NCI-H748 treated with DMSO at 0.1 percent for 48 hours (cell line): ENCODE results near the gene TJP3.

Experiments used
- DNase-seq: peaks from one replicate; lab custom pipeline; 2025; lab: John Stamatoyannopoulos, UW

Gene TJP3

DNA sequence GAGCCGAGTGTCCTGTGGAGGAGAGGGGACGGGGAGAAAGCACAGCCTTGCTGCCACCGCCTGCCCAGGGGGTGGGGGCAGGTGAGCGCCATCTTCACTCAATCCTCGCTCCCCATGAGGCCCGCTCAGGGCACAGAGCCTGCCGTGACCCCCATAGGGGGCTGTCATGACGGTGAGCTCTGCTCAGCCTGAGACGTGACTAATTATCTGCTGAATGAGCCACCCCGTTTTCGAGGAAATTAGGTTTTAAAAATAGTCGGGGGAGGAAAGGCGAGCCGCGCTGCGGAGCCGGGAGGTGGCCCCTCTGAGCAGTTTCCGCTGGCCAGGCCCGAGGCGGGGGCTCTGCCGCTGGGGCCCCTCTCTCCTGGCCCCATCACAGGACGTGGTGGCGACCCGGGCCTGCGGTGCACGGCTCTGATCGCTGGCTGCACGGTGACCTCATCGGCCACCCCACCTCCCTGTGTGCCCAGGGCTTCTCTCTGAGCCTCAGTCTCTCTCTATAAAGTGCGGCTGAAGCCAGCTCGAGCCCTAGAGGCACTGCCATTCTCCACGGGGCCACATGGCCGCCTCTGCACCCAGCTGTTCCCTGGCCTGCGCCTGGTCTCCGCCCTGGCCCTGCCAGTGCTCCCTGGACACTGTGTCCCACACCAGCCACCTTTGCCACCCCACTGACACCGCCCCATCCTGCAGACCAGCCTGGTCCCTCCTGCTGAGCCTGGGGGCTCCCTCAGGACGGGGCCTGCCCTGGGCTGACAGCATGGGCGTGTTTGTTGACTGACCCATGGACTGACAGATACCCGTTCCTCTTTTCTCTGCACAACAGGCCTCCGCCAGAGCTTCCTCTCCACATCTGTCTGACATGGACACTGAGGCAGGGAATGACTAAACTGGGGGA is 36.3 kb upstream of the TJP3 start:
- no peak for DNase-seq

DNA sequence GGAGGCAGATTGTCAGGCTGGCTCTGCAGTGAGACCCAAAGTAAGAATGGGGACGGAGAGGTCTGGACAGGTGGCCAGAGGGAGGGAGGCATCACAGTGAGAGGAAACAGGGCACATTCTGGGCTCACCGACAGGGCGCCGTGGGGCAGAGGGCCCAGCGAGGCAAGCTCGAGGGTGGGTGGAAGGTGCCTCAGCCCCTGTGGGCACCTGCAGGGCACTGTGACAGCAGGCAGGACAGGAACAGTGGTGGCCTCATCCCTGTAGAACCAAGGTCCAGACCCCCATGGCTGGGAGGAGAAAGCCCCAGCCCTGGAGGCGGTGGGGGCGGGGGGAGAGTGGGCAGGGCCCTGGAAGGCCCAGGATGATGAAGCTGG is 35.6 kb upstream of the TJP3 start:
- DNase-seq, result no peak

DNA sequence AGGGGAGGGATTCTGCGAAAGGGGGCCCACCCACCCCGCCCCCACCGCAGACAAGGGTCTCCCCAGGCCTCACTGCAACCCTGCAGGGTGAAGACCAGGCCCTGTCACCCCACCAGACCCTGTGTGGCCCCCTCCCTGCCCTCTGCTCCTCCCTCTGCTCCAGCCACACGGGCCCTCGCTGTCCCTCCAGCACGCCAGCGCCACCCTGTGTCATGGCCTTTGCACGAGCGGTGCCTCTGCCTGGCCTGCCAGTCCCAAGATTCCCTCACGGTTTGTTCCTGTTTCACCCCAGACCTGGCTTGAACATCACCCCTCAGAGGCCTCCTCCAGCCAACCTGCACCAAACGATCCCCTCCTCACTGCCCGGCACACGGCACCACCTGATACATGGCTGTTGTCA is 35.2 kb upstream of the TJP3 start:
- DNase-seq, result no peak

DNA sequence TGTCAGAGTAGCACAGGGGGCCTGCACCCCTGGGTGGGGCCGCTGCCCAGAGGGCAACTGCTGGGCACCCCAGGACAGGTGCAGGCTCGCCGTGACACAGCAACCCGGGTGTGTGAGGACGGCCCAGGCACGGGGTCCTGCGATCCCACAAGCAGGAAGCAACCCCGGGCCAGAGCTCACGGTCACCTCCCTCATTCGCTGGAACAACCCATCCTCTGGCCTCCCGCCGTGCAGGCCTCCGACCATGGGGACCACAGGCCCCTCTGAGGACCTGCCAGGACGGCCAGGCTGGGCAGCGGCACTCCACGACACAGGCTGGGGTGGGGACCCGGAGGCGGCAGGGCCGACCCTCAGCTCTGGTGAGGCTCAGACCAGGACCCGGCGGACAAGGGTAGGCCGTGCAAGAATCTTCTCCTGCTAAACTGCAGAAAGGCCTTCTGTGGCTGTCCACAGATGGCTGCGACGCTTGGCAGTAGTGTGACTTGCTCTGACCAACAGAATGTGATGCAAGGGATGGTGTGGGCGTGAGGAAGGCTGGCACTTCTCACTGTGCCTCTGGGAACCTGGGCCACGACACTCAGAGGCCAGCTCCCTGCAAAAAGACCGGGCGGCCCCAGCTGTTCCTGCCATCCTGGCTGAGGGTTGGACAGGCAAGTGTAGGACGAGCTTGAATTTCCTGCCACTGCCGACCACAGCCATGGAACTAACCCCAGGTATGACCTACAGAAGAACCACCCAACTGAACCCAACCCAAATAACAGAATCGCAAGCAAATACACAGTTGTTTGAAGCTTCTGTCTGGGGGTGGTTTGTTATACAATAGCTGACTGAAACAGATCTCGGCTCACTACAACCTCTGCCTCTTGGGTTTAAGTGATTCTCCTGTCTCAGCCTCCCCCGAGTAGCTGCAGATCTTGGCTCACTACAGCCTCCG is 34.4 kb upstream of the TJP3 start:
- DNase-seq, result no peak

DNA sequence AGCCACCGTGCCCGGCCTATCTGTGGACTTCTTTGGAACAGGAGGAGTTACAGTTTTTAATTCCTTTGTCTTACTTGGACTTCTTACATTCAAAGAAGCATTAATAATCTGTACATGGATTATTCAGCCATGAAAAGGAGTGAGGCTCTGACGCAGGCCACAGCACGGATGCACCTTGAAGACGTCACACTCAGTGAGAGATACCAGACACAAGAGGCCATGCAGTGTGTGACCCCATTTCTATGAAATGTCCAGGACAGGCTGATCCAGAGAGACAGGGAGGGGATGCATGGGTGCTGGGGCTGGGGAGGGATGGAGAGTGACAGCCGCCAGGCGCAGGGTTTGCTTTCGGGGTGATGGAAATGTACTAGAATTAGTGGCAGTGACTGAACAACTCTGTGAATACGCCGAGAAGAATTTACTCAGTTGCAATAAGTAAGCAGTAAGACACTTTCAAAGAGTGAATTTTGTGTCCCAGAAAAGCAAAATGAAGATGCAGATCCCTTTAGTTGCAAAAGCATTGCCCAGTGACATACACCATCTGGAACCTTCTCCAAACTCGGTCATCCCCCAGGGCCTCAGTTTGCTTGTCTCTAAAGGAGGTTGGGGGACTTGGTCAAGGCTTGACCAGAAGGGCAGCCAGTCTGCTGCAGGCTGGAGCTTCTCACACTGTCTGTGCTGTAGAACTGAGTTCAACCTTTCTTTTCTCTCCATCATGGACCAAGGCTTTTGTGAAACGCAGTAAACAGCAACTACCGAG is 33.2 kb upstream of the TJP3 start:
- no peak for DNase-seq

DNA sequence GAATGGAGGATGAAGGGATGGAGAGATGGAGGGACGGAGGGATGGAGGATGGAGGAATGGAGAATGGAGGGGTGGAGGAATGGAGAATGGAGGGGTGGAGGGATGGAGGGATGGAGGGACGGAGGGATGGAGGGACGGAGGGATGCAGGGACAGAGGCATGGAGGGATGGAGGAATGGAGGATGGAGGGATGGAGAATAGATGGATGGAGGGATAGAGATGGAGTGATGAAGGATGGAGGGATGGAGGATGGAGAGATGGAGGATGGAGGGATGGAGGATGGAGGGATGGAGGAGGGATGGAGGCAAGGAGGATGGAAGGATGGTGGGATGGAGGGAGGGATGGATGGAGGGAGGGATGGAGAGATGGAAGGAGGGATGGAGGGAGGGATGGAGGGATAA is 30.0 kb upstream of the TJP3 start:
- DNase-seq, result no peak

DNA sequence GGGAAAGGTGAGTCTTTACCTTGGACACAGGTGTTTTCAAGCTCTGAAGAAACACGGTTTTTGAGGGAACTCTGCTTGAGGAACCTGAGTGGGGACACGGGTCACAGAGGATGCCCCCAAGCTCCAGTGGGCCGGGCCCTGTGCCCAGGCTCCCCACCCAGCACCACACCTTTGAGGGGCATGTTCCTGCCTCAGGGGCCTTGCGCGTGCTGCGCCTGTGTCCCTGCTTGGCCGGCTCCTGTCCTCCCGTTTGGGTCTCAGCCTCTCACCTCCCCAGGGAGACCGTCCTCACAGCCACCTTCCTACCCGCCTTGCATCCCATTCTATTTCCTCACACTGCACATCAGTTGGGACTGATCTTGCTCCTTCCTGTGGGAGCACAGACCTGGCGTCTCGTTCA is 29.0 kb upstream of the TJP3 start:
- no peak for DNase-seq

DNA sequence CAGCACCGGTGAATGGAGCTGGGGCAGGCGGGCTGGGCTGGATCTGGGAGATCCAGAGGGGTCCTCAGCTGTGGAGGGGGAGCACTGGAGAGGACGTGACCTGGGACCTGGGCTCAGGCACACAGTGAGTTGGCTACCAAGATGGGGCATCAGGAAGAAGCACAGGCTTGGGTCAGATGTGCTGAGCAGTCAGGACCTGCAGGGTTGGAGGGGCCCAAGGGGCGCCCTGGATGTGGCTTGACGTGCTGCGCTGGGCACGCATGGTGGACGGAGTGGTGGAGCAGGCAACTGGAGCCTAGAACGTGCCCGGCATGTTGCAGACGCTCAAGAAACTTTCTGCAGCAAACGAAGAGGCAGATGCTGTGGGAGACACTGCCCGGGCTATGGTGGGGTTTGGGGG is 28.6 kb upstream of the TJP3 start:
- no peak for DNase-seq

DNA sequence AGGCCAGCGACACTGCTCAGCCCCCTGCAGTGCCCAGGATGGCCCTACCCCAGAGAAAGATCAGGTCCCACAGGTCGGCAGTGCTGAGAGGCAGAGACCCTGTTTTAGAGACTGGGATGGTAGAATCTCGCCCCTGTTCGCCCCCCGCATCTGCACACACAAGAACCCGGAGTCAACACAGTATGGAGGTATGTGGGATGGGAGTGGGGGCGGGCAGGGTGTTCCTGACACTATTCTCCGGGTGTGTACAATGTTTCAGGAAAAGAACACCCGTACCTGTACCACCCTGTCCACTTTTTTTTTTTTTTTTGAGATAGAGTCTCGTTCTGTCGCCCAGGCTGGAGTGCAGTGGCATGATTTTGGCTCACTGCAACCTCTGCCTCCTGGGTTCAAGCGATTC is 27.2 kb upstream of the TJP3 start:
- no peak for DNase-seq

DNA sequence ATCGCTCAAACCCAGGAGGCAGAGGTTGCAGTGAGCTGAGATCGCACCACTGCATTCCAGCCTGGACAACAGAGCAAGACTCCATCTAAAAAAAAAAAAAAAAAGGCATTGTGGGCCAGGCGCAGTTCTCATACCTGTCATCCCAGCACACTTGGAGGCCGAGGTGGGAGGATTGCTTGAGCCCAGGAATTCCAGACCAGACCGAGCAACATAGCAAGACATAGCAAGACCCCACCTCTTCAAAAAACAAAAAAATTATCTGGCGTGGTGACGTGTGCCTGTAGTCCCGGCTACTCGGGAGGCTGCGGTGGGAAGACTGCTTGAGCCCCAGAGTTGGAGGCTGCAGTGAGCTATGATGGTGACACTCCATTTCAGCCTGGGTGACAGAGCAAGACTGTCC is 25.9 kb upstream of the TJP3 start:
- no peak for DNase-seq

DNA sequence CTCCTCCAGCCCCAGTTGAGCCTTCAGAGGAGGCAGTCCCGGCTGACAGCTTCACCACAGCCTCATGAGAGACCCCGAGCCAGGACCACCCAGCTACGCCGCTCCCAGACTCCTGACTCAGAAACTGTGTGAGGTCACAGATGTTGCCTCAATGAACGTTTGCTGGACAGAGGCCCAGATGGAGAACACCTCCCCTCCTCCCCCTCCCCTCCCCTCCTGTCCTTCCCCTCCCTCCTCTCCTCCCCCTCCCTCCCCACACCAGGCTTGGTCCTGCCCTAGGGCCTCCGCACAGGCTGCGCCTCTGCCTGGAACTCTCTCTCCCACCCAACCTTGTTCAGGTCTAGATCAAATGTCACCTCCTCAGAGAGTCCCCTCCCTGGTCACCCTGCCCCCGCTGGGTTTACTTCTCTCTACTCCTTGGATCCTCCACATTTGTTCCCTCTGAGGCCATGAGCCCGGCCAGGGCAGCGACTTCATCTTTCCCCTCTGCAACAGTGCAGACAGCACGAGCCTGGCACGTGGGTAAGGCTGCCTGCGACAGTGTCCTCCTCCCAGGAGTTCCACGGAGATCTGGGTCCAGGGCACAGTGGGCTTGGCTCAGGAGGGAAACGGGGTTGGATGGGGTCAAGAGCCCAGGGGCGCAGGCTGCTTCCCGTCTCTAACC is 25.3 kb upstream of the TJP3 start:
- DNase-seq, result no peak

DNA sequence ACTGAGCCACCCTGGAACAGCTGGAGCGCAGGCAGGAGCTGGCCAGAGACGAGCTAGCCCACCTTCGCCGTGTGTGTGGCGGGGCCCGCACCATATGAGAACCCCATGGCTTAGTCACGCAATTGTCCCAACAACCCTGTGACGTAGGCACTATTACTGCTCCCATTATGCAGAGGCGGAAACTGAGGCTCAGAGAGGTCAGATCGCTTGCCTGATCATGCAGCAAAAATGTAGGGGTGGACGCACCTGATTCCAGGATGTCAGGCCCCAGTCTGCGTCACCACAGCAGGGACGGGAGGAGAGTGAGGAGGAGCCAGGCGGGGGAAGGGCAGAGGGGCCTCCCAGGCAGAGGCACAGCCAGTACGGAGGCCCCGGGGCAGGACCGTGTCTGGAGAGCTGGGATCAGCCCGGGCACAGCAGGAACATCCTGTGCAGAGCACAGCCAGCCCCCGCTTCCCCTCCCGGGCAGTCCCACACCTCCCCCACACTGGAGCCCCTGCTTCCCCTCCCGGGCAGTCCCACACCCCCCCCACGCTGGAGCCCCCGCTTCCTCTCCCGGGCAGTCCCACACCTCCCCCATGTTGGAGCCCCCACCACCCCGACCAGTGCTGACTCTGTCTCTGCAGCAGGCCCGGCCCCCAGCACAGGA is 24.7 kb upstream of the TJP3 start:
- no peak for DNase-seq

DNA sequence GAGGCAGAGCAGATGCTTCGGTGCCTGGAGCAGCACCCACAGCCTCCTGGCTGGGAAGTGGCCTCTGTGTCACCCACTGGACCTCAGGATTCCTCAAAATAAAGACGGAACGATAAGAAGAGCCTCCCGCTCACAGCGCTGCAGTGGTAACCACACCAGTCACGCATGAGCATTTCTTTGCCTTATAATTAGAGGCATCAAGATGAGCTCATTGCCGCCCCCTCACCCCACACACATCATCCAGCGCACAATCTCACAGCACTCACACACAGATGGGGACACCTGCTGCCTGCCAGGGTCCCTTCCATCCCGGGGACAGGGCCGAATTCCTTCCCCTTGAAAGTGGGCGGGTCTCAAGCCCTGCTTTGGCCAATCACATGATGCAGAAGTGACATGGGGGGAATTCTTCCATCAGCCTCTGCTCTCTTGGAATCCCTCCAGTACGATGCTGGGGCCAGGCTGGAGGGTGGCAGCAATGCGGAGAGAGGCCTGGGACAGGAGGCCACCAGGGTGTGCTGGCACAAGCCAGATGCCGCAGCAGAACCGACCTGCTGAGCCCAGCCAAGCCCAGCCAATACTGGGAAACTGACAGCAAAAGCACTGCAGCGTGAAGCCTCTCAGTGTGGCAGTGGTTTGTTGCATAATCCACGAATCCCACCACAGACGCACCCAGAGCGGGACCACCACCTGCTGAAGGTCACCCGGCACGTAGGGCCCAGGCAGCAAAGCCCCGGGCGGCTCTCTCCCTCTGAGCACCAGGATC is 23.9 kb upstream of the TJP3 start:
- DNase-seq, result no peak

DNA sequence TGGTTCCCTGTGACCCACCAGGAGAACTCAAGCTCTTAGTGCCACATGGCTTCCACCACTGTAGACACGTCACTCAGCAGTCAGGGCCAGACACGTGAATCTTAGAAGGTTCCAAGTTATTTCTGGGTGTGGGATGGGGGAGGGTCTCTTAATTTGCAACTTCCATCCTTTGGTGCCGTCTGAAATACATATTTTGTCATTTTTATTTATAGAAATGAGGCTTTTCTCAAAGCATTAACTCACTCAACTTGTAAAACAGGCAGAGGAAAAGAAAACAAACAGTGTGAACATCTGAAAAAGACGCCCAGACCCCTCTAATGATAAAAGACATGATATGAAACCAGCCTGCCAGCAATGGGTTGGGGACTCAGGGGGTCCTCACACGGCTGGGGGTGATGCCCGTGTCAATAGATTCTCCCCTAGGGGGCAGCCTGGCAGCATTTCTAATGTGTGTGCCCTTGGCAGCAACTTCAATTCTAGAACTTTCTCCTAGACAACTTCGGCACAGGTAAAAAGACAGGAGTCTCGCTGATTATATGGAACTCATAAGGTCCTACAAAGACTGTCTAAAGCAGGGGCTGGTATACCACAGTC is 23.3 kb upstream of the TJP3 start:
- DNase-seq, result no peak

DNA sequence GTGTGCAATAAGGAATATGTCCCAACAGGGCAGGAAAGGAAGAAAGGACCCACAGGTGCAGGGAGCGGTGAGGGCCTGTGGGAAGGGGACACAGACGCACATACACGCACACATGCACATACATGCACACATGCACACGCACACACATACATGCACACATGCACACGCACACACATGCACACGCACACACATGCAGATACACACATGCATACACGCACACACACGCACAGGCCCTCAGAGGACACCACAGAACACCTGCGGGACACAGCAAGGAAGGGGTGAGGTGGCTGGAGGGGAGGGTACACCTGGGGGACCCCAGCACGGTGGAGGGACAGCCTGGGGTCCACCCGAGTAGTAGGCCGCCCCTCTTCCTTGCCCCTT is 20.8 kb upstream of the TJP3 start:
- no peak for DNase-seq

DNA sequence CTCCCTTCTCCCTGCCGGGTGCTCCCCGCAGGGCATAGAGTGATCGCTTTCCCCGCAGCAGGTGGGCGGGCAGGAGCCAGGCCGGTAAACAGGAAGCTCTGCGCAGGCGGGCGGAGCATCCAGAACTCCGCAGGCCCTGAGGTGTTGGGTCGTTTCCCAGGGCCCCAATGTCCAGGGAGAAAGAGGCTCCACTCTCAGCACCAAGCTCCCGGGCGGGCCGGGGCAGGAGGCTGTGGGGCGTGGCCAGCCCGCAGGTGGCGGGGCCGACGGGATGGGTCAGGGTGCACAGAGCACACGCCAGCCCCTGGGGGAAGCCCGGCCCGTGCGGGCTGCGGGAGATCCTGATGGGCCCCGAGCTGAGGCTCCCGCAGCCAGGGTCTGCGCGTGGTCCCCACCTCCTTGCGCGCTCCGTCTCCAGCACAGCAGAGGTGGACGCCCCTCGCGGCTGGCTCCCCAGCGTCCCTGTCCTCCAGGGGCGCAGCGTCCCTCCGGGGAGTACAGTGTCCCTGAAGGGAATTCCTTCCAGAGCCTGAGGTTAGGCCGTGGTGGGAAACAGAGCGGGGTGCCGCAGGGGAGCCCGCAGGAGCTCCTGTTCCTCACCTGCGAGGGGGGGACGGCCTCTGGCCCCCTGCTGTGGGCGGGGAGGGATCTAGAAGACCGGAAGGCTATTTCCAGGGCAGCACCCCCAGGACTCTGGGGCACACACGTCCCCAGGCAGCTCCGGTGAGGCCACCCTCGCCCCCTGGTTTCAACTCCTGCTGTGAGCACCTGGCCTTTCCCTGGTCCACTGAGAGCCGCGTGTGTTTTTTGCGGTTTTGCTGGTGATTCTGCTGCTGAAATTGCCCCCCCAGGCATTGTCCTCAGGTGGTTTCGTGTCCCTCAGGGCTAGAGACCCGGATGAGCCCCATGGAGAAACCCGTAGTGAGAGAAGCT is 20.1 kb upstream of the TJP3 start:
- no peak for DNase-seq

DNA sequence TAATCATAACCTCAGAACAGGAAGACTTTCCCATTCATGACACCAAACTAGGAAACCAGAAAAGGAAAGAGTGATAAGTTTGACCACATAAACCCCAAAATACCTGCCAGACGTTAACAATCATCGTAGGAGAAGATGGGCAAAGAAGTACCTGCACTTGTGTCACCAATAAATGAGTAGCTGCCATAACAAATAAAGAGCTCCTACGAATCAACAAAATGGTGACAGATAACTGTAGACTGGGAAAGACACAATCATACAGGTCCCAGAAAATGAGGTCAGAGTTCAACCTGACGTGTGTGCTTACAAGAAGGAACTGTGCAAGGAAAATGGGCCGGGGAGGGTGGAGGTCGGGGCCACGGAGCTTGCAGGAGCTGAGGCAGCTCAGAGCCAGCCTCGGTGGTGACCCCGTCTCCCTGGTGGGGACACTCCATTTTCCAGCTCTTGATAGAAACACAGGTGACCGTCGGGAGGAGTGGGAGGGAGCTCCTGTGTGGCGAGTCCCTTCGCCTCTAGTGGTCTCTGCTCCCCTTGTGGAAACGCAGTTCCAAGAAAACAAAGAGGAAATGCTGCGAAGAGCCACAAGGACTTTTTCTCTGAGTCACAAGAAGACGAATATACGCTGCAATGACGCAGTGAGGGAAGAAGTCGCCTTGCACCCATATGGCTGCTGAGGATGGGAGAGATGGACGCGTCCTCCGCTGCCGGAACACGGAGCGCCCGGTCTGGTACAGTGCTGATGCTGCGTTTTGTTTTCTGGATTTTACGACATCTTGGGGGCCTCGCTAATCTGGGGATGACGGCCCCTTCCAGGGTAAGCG is 17.4 kb upstream of the TJP3 start:
- DNase-seq, result no peak

DNA sequence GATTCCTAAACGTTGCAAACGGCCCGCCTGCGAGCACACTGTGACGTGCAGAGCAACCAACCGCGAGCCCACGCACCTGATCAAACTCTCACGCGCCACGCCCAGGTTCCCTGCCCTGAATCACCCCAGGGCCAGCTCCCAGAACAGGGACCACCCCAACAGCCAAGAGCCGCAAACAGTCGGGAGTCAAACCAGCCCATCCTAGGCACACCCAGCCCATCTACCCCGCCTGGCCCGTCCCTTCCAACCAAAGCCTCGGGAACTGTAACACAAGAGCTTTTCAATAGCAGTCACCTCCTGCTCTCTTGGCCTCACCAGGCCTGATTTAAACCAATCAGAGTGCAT is 16.8 kb upstream of the TJP3 start:
- DNase-seq, result no peak
